K562 (cell line): ENCODE measurements around the gene ADNP. TPM values are rescaled to one million over a fixed set of nuclear protein-coding genes. Genes with fewer than 3 reads are reported as not detected.

Experiments used
- ARID2 ChIP-seq: fragments of 450-650 bp; IDR thresholded peaks from 2 replicates; pipeline ENCODE4 v1.6.1; 2017; ENCODE audit warnings: antibody characterized with exemption, mild to moderate bottlenecking
- ATF6 ChIP-seq: sonication (generic); formaldehyde crosslinking; IDR thresholded peaks from 2 replicates; pipeline ENCODE4 v1.4.0; 2020; ENCODE audit warnings: mild to moderate bottlenecking, missing genetic modification reagents
- ETS1 ChIP-seq: conservative IDR thresholded peaks from 2 replicates; pipeline ENCODE4 v1.6.1; 2011; ENCODE audit warnings: low read depth, mild to moderate bottlenecking, low read length; ENCODE audit not compliant: control insufficient read depth
- EWSR1 ChIP-seq: fragments of 450-650 bp; IDR thresholded peaks from 2 replicates; pipeline ENCODE4 v1.6.1; 2018; ENCODE audit warnings: borderline replicate concordance, mild to moderate bottlenecking, low read depth, moderate library complexity; ENCODE audit not compliant: partially characterized antibody
- HBP1 ChIP-seq: fragments of 450-650 bp; formaldehyde crosslinking; IDR thresholded peaks from 2 replicates; pipeline ENCODE4 v1.4.0; 2022; ENCODE audit warnings: missing genetic modification characterization
- MEF2D ChIP-seq: conservative IDR thresholded peaks from 2 replicates; pipeline ENCODE4 v1.6.1; 2016; ENCODE audit warnings: low read depth, missing genetic modification characterization, missing compliant biosample characterization
- MIER1 ChIP-seq: fragments of 450-650 bp; IDR thresholded peaks from 2 replicates; pipeline ENCODE4 v1.6.1; 2016; ENCODE audit warnings: antibody characterized with exemption, mild to moderate bottlenecking, low read depth
- NFYB ChIP-seq: IDR thresholded peaks from 2 replicates; pipeline ENCODE4 v1.6.1; 2011; ENCODE audit warnings: mild to moderate bottlenecking, moderate library complexity; ENCODE audit not compliant: insufficient read length; ENCODE audit errors: extremely low read depth
- PCBP2 ChIP-seq: fragments of 200-400 bp; formaldehyde crosslinking; IDR thresholded peaks from 2 replicates; pipeline ENCODE4 v1.6.1; 2018; ENCODE audit warnings: low read length, low read depth, mild to moderate bottlenecking, moderate library complexity; ENCODE audit not compliant: poor library complexity, severe bottlenecking
- POLR2AphosphoS5 ChIP-seq: IDR thresholded peaks from 2 replicates; pipeline ENCODE4 v1.6.1; 2011; ENCODE audit warnings: mild to moderate bottlenecking, low read depth, low read length, moderate library complexity; ENCODE audit not compliant: control insufficient read depth, insufficient read depth
- POU5F1 ChIP-seq: fragments of 150-350 bp; IDR thresholded peaks from 2 replicates; pipeline ENCODE4 v1.6.1; 2014; ENCODE audit warnings: borderline replicate concordance, low read length, low read depth, mild to moderate bottlenecking; ENCODE audit not compliant: partially characterized antibody
- SIRT6 ChIP-seq: IDR thresholded peaks from one replicate; pipeline ENCODE4 v1.6.1; 2012; ENCODE audit warnings: low read depth, mild to moderate bottlenecking, control low read depth, inconsistent platforms, low read length, moderate library complexity
- SMARCA4 ChIP-seq: fragments of 450-650 bp; IDR thresholded peaks from 2 replicates; pipeline ENCODE4 v1.6.1; 2016
- SRSF1 ChIP-seq: fragments of 200-400 bp; formaldehyde crosslinking; IDR thresholded peaks from 2 replicates; pipeline ENCODE4 v1.6.1; 2017; ENCODE audit warnings: mild to moderate bottlenecking, low read depth, low read length, moderate library complexity
- THRB ChIP-seq: fragments of 450-650 bp; formaldehyde crosslinking; conservative IDR thresholded peaks from 2 replicates; pipeline ENCODE4 v1.4.0; 2022; ENCODE audit warnings: mild to moderate bottlenecking, missing genetic modification characterization
- XRCC4 ChIP-seq: IDR thresholded peaks from one replicate; pipeline ENCODE4 v1.6.1; 2011; ENCODE audit not compliant: insufficient read depth, insufficient read length; ENCODE audit errors: extremely low read depth
- ZKSCAN8 ChIP-seq: fragments of 200-800 bp; sonication (Bioruptor generic); IDR thresholded peaks from 2 replicates; pipeline ENCODE4 v1.6.1; 2016; ENCODE audit warnings: missing genetic modification characterization, missing compliant biosample characterization
- ZNF184 ChIP-seq: sonication (generic); formaldehyde crosslinking; IDR thresholded peaks from 2 replicates; pipeline ENCODE4 v1.5.0; 2020; ENCODE audit warnings: missing genetic modification reagents
- ZNF436 ChIP-seq: fragments of 250-450, 450-650 bp; sonication (Bioruptor Pico); formaldehyde crosslinking; IDR thresholded peaks from 2 replicates; pipeline ENCODE4 v1.7.0; 2020; ENCODE audit warnings: mild to moderate bottlenecking
- polyA plus RNA-seq, 8 experiments: library from polyadenylated mRNA; depleted of rRNA in 4 of 8; stranded (reverse) in 5 of 8; unstranded in 3 of 8; fragments of >200 nt; fragmentation: Nextera tagmentation in 2 of 8; fragmentation: Illumina TruSeq in 1 of 8; extraction: Ambion mirVana in 2 of 8; extraction: Trizol in 1 of 8; gene quantifications; 2 replicates each; pipeline versions ENCODE4 v1.2.1 to v1.2.3, GENCODE V29; 2011 to 2014; ENCODE audit warnings: inconsistent platforms in 1 of 8, missing spikeins in 1 of 8
- total RNA-seq, 7 experiments: library from RNA; depleted of rRNA in 6 of 7; stranded (reverse); fragments of >200 nt in 6 of 7; fragmentation: Illumina TruSeq in 2 of 7; extraction: Trizol in 2 of 7; gene quantifications; 2 replicates each; pipeline versions ENCODE4 v1.2.1 to v1.2.3, GENCODE V29; 2011 to 2021; ENCODE audit warnings: low replicate concordance in 1 of 7
- TF ChIP-seq, protein P1 (sequence below): fragments of 450-650 bp; IDR thresholded peaks from 2 replicates; pipeline ENCODE4 v1.6.1; 2016; ENCODE audit warnings: low read depth, mild to moderate bottlenecking, moderate library complexity

Gene ADNP
- total and polyA plus RNA-seq, 9 of the 15 experiments (the other 6 are each of a cell fraction or from before 2014, with no cell fraction given): 17.8 to 59.9 (median 25.3) TPM

DNA sequence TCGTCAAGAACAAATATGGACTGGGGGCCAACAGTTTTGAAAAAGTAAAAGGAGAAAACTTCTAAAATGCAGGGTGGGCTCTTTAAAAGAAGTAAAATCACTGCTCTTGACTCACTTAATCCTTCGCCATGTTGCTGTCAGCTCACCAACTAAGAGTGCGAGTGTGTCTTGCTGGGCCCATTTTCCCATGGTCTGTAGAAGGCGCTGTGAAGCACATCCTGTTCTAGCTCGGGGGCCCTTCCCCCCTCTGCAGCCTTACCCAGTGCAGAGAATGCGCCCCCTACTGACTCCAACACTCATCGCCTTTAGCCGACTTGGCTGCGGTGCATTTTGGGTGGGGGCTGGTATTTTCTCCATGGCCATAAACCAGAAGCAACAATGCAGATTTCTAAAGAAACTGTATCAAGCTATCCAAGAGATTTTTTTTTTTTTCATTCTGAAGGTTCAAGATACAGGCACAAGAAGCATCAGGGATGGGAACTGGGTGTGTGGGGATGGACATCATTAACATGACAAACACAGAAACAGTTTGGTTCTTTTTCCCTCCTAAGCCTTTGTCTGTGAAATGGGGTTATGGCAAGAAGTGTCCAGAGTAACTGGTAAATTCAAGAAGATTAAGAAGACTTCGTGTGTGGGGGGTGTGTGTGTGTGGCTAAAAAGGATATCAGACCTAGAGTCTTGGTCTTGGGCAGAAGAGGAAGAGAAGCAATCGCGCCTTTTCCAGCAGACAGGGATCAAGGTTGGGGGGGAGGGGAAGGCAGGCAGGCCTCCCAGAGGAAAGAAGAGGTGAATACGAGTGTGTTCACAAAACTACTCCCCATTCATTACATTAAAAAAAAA lies 1.7 kb downstream of the ADNP start (continued):
- TF ChIP-seq EWSR1: no peak
- no peak for TF ChIP-seq ATF6 (CRISPR knock-in tag)
- 0 out of 2 replicates have a peak, but pooled peaks have one; percentile 57 for TF ChIP-seq MIER1
- no peak for TF ChIP-seq POU5F1
- TF ChIP-seq ARID2: 0 out of 2 replicates have a peak, but pooled peaks have one; percentile 33
- TF ChIP-seq PCBP2: no peak
- no peak for TF ChIP-seq SIRT6
- TF ChIP-seq XRCC4: no peak
- TF ChIP-seq THRB (CRISPR knock-in tag): no peak
- TF ChIP-seq ETS1: peak; percentile 93
- no peak for TF ChIP-seq SRSF1
- TF ChIP-seq POLR2AphosphoS5: peak; percentile 62; the same call in 1 of the 2 replicates
- TF ChIP-seq ZNF184: no peak
- TF ChIP-seq, protein P1, sequence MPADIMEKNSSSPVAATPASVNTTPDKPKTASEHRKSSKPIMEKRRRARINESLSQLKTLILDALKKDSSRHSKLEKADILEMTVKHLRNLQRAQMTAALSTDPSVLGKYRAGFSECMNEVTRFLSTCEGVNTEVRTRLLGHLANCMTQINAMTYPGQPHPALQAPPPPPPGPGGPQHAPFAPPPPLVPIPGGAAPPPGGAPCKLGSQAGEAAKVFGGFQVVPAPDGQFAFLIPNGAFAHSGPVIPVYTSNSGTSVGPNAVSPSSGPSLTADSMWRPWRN: no peak
- TF ChIP-seq NFYB: no peak
- no peak for TF ChIP-seq HBP1 (CRISPR knock-in tag)
- TF ChIP-seq ZNF436: no peak
- no peak for TF ChIP-seq MEF2D (tag)
- TF ChIP-seq ZKSCAN8: no peak
- TF ChIP-seq SMARCA4: no peak; the same call in 1 of the 2 replicates
